Measurements from ENCODE around the gene TOR4A.

The TOR4A gene

GRCh38 chr9:137277329-137278041 lies at the start of gene TOR4A:
Gene TOR4A (plus strand): TSS chr9:137277726. CDS start chr9:137278690, 964 bp downstream.
- TF ChIP-seq POLR2A (IDR thresholded peaks at IDR 0.05; ENCODE audit: extremely low read depth, insufficient read length) (peak; percentile 38), MYC (IDR thresholded peaks at IDR 0.05; ENCODE audit: low read depth, low read length) (peak; percentile 12; the same call in 1 of the 2 replicates), MAX (IDR thresholded peaks at IDR 0.05; ENCODE audit: low read depth, low read length) (no peak)
- TF ChIP-seq, protein P1, sequence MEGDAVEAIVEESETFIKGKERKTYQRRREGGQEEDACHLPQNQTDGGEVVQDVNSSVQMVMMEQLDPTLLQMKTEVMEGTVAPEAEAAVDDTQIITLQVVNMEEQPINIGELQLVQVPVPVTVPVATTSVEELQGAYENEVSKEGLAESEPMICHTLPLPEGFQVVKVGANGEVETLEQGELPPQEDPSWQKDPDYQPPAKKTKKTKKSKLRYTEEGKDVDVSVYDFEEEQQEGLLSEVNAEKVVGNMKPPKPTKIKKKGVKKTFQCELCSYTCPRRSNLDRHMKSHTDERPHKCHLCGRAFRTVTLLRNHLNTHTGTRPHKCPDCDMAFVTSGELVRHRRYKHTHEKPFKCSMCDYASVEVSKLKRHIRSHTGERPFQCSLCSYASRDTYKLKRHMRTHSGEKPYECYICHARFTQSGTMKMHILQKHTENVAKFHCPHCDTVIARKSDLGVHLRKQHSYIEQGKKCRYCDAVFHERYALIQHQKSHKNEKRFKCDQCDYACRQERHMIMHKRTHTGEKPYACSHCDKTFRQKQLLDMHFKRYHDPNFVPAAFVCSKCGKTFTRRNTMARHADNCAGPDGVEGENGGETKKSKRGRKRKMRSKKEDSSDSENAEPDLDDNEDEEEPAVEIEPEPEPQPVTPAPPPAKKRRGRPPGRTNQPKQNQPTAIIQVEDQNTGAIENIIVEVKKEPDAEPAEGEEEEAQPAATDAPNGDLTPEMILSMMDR (IDR thresholded peaks at IDR 0.05; ENCODE audit: low read depth, low read length), result no peak
- peak; percentile 95 for DNase-seq (ENCODE audit: low read depth)
- H3K4me3 ChIP-seq (ENCODE audit: low read depth, low read length), result peak within 1 kb of the TSS; percentile 63

DNA sequence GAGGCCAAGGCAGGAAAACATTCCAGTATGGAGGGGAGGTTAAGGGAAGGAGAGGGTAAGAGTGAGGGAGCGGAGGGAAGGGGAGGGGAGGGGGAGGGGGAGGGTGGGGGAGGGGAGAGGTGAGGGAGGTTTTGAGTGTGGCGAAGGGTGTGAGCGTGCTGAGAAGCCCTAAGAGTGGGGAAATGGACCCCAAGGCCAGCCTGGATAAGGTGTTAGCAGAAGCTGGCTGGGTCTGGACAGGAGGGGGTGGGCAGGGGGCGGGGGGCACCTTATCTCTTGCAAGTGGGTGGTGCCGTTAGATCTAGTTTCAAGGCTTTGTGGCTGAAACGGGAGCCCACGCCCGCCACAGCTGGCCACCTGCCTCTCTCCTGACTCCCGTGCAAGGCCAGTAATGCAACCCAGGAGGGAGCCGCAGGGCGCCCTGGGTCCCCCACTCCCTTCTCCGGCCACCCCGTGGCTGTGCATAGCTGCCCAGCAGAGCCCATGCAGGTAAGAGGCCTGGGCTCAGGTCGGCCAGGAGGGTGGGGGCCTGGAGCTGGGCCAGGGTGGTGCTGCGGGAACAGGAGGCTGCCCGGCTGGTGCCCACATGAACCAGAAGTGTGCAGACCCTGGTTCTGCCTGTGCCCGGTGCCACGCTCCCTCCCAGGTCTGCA lies 49.5 kb upstream of the TOR4A start:
- no peak for DNase-seq (ENCODE audit: low read depth)
- TF ChIP-seq MAX (IDR thresholded peaks at IDR 0.05; ENCODE audit: low read depth, low read length) (no peak), MYC (IDR thresholded peaks at IDR 0.05; ENCODE audit: low read depth, low read length) (no peak), POLR2A (IDR thresholded peaks at IDR 0.05; ENCODE audit: extremely low read depth, insufficient read length) (no peak)
- TF ChIP-seq, protein P1 (IDR thresholded peaks at IDR 0.05; ENCODE audit: low read depth, low read length), result no peak
- no peak overlapping the region for H3K4me3 ChIP-seq (ENCODE audit: low read depth, low read length)

GRCh38 chr9:137228506-137228967 lies 49.0 kb upstream of the TOR4A start:
- DNase-seq (ENCODE audit: low read depth), result no peak
- no peak overlapping the region for H3K4me3 ChIP-seq (ENCODE audit: low read depth, low read length)
- TF ChIP-seq, protein P1 (IDR thresholded peaks at IDR 0.05; ENCODE audit: low read depth, low read length), result no peak
- no peak for TF ChIP-seq MYC (IDR thresholded peaks at IDR 0.05; ENCODE audit: low read depth, low read length)
- TF ChIP-seq MAX (IDR thresholded peaks at IDR 0.05; ENCODE audit: low read depth, low read length), result no peak
- TF ChIP-seq POLR2A (IDR thresholded peaks at IDR 0.05; ENCODE audit: extremely low read depth, insufficient read length), result no peak

- no peak for DNase-seq (ENCODE audit: low read depth)
- TF ChIP-seq MYC (IDR thresholded peaks at IDR 0.05; ENCODE audit: low read depth, low read length), result no peak
- no peak for TF ChIP-seq MAX (IDR thresholded peaks at IDR 0.05; ENCODE audit: low read depth, low read length)
- TF ChIP-seq, protein P1 (IDR thresholded peaks at IDR 0.05; ENCODE audit: low read depth, low read length), result no peak
- TF ChIP-seq POLR2A (IDR thresholded peaks at IDR 0.05; ENCODE audit: extremely low read depth, insufficient read length), result no peak
- H3K4me3 ChIP-seq (ENCODE audit: low read depth, low read length), result no peak overlapping the region
Measured at GRCh38 chr9:137228968-137229896, 48.3 kb upstream of the TOR4A start.

GRCh38 chr9:137229903-137230704 lies 47.4 kb upstream of the TOR4A start:
- no peak overlapping the region for H3K4me3 ChIP-seq (ENCODE audit: low read depth, low read length)
- TF ChIP-seq MYC (IDR thresholded peaks at IDR 0.05; ENCODE audit: low read depth, low read length) (no peak), POLR2A (IDR thresholded peaks at IDR 0.05; ENCODE audit: extremely low read depth, insufficient read length) (no peak), MAX (IDR thresholded peaks at IDR 0.05; ENCODE audit: low read depth, low read length) (no peak)
- TF ChIP-seq, protein P1 (IDR thresholded peaks at IDR 0.05; ENCODE audit: low read depth, low read length), result no peak
- no peak for DNase-seq (ENCODE audit: low read depth)
